PC-3 (cell line): ENCODE data around the gene ETV6.
"Not testable (repeated sequence)": the region's sequence is repeated elsewhere in the genome, so short reads cannot be mapped to it uniquely, and the experiment has no call there.

Experiments
- CTCF ChIP-seq: fragments of 300-600 bp; sonication (generic); conservative IDR thresholded peaks from 2 replicates; pipeline ENCODE4 v1.5.1; 2017; ENCODE audit warnings: antibody characterized with exemption, low read depth, mild to moderate bottlenecking, low read length
- EZH2phosphoT487 ChIP-seq: fragments of 300-600 bp; sonication (generic); IDR thresholded peaks from 2 replicates; pipeline ENCODE4 v1.6.1; 2018; ENCODE audit warnings: mild to moderate bottlenecking, antibody characterized with exemption, low read length, borderline replicate concordance

GRCh38 chr12:11909406-11909805 is 259.9 kb downstream of the ETV6 start:
- TF ChIP-seq EZH2phosphoT487, CTCF: not testable (repeated sequence)
